Measurements from ENCODE around the gene CCL17.

CCL17 gene

GRCh38 chr16:57401943-57402640 lies 2.5 kb upstream of the CCL17 start:
- Histone ChIP-seq H3K9me3 (ENCODE audit: severe bottlenecking) (no peaks in the 10 kb centered on the region), H3K4me3 (ENCODE audit: low read depth, low read length) (no peak overlapping the region), H3K27me3 (ENCODE audit: insufficient read depth, low read depth, severe bottlenecking) (no peaks in the 10 kb centered on the region), H3K36me3 (no peaks in the 10 kb centered on the region), H3K27ac (no peak overlapping the region)
- no peak for TF ChIP-seq CTCF (IDR thresholded peaks at IDR 0.05; ENCODE audit: low read depth, low read length)
- no peak for DNase-seq

GRCh38 chr16:57405097-57405496 lies 530 bp downstream of the CCL17 start:
- no peaks in the 10 kb centered on the region for H3K27me3 ChIP-seq (ENCODE audit: insufficient read depth, low read depth, severe bottlenecking)
- H3K9me3 ChIP-seq (ENCODE audit: severe bottlenecking), result no peaks in the 10 kb centered on the region
- no peak for TF ChIP-seq CTCF (IDR thresholded peaks at IDR 0.05; ENCODE audit: low read depth, low read length)
- no peak overlapping the region for H3K4me3 ChIP-seq (ENCODE audit: low read depth, low read length)
- no peak for DNase-seq
- H3K36me3 ChIP-seq, result no peaks in the 10 kb centered on the region
- no peak overlapping the region for H3K27ac ChIP-seq

- DNase-seq, result no peak
- TF ChIP-seq CTCF (IDR thresholded peaks at IDR 0.05; ENCODE audit: low read depth, low read length), result no peak
- H3K27ac ChIP-seq, result no peak overlapping the region
- no peaks in the 10 kb centered on the region for H3K36me3 ChIP-seq
- H3K9me3 ChIP-seq (ENCODE audit: severe bottlenecking), result no peaks in the 10 kb centered on the region
- no peaks in the 10 kb centered on the region for H3K27me3 ChIP-seq (ENCODE audit: insufficient read depth, low read depth, severe bottlenecking)
- H3K4me3 ChIP-seq (ENCODE audit: low read depth, low read length), result no peak overlapping the region
These were observed 2.3 kb downstream of the CCL17 start for GRCh38 chr16:57406881-57407280.

- Histone ChIP-seq H3K4me3 (ENCODE audit: low read depth, low read length) (no peak overlapping the region), H3K27me3 (ENCODE audit: insufficient read depth, low read depth, severe bottlenecking) (no peaks in the 10 kb centered on the region), H3K36me3 (no peaks in the 10 kb centered on the region), H3K27ac (no peak overlapping the region), H3K9me3 (ENCODE audit: severe bottlenecking) (no peaks in the 10 kb centered on the region)
- DNase-seq, result no peak
- no peak for TF ChIP-seq CTCF (IDR thresholded peaks at IDR 0.05; ENCODE audit: low read depth, low read length)
These were observed 3.2 kb downstream of the CCL17 start for GRCh38 chr16:57407521-57408353.

- no peaks in the 10 kb centered on the region for H3K36me3 ChIP-seq
- H3K27ac ChIP-seq, result no peak overlapping the region
- H3K4me3 ChIP-seq (ENCODE audit: low read depth, low read length), result no peak overlapping the region
- H3K27me3 ChIP-seq (ENCODE audit: insufficient read depth, low read depth, severe bottlenecking), result no peaks in the 10 kb centered on the region
- no peaks in the 10 kb centered on the region for H3K9me3 ChIP-seq (ENCODE audit: severe bottlenecking)
- TF ChIP-seq CTCF (IDR thresholded peaks at IDR 0.05; ENCODE audit: low read depth, low read length), result no peak
- DNase-seq, result no peak
These were observed 4.5 kb downstream of the CCL17 start for GRCh38 chr16:57409065-57409464.
